GM19035 (cell line): ENCODE measurements around the gene RASSF3.
A peak's percentile ranks its signal among the peaks of the same experiment; 100 is the strongest.

Experiments used
- ATAC-seq: cut with Tn5 transposase; IDR thresholded peaks from one replicate; pipeline ENCODE4 v1.9.1; 2021; ENCODE audit not compliant: unreplicated experiment

Gene RASSF3

GRCh38 chr12:64667793-64668192 is 57.5 kb downstream of the RASSF3 start:
- ATAC-seq: no peak

DNA sequence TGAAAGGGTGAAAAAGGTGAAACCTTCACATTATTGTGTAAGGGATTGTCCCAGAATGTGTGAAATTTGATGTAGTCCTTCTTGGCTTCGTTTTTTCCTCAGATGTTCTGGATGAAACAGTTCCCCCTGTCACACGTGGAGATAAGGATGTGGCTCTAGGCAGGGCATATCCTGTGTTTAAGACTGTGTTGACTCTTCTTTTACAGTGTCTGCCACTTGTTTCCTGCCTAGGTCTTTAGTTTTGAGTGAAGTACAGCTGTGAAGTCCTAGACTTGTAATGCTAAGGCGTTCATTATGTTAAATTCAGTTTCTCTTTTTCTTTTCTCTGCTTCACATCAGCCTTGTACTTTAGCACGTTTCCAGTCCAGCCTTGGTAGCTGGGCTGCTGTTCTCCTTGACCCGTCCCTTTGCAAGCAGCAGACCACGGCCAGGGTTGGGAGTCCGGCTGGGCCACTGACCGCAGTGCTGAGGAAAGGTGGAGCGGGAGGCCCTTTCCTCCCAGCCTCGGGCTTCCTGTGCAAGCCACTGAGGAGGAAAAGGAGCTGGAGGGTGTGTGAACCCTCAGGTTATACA is 59.1 kb downstream of the RASSF3 start:
- peak; percentile 67 for ATAC-seq

- no peak for ATAC-seq
These were observed 59.7 kb downstream of the RASSF3 start for GRCh38 chr12:64670019-64670418.

GRCh38 chr12:64670919-64671639 is 60.8 kb downstream of the RASSF3 start:
- ATAC-seq: no peak

- no peak for ATAC-seq
These were observed 61.4 kb downstream of the RASSF3 start for GRCh38 chr12:64671681-64672080.

DNA sequence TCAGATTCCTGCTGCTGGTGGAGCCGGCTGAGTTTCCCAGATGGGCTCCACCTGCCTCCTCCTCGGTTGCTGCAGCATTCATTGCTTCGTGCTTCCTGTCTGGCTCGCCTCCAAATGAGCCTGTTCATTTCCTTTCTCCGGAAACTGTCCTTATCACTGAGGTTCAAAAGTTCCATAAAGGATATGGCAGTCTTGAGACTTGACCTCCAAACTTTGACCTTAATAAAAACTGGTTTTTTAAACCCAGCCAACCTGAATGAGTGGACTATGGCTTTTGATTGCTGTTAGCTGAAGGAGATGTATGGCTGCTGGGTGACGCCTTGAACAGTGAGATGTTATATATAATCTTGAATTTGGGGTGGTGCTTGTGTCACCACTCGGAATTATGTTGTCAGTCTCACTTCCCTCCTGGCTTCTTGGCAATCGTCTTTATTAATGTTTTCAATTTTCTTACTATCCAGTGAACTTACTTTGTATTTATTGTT is 62.7 kb downstream of the RASSF3 start:
- no peak for ATAC-seq

DNA sequence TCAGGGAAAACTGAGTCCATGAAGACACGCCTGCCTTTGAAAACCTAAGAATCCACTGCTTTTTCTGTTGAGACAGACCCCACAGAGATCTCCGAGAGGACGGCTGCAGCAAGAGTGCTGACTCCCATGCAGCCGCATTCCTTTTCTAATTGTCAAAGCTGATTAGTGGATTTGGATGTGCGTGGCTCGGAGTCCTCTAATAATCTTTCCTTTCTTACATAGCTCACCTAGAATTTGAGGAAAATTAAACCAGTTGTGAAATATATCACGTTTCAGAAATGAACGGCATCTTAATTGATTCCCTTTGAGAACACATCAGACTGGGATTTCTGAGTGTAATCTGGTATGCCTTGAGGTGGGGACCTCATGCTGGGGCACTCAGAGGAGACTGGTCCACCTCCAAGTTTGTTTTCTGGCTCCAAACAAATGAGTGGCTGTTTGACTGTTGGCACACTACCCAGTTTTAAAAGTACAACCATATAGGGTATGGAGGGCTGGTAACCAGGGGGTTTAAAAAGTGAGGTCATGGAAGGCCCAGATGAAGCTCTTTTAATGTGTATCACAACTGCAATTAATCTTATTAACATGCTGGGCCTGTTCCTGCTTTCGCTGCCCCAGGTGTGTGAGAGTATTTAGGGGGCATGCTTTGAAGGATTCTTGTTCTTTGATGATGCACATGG is 63.3 kb downstream of the RASSF3 start:
- ATAC-seq: no peak

DNA sequence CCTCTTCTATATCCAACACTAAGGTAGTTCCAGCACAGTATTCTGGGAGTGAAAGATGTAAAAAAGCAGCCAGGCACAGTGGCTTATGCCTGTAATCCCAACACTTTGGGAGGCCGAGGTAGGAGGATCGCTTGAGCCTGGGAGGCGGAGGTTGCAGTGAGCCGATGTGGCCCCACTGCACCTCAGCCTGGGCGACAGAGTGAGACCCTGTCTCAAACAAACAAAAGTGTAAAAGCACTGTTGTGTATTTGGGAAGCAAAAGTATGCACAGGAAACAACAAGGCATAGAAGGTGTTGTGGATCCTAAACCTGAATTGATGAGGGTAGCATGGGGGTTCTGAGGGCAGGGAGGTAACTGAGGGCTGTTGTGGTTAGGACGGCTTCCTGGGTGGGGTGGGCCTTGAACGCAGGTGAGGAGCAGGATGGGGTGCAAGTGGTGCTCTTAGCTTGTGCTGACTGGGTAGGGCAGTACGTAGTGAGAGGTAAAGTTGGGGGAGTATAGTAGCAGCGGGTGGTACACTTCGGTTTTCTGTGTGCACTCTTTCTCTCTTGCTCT is 64.2 kb downstream of the RASSF3 start:
- no peak for ATAC-seq

GRCh38 chr12:64675795-64676194 is 65.5 kb downstream of the RASSF3 start:
- no peak for ATAC-seq

- no peak for ATAC-seq
These were observed 68.0 kb downstream of the RASSF3 start for GRCh38 chr12:64678248-64678647.

DNA sequence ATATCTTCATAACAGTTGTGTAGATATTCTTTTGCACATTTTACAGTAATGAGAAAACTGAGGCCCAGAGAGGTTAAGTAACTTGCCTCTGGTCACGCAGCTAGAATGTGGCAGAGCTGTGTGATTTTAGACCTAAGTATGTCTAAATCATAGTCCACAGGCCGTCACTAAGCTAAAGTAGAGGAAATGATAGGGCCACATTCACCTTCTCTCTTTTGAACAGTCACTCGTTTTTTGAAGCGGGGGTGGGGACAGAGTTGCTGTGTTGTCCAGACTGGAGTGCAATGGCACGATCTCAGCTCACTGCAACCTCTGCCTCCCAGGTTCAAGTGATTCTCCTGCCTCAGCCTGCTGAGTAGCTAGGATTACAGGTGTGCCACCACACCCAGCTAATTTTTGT is 68.5 kb downstream of the RASSF3 start:
- no peak for ATAC-seq

DNA sequence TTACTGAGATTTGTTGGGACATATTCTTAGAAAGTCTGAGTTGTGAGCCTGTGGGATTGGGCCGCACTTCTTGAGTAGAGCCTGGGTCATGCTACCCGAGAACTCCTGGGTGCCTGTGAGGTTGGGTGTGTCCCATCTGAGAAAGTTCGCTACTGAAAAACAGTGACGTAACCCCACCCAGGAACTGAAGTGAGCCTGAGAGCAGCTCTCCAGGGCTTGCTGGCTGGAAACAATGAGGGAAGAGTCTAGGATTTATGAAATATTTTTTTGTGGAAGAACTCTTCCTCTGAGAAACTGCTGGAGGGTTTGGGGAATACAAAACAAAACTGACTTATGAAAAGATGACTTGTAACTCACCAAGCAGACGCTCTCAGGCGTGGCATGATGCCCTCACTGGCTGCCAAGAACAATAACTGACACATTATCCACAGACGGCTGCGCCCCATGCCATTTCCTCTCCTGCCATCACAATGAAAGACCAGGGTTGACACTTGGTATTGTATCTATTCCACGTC is 69.2 kb downstream of the RASSF3 start:
- ATAC-seq: peak; percentile 67

DNA sequence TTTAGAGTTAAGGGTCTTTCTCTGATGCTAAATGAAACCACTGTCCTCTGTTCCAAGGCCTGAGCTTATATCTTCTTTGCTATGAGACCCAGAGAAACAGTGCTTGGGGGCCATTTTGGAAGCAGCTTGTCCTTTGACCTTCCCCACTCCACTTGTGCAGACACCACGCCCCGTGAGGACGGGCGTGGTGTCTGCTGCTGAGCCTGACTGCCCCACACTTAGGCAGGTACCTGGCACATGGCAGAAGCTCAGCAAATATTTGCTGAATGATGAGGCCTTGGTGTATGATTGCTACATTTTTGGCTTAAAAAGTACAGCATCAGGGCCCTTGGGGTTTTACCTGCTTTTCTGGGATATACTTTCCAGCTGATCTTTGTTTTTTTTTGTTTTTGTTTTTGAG is 69.9 kb downstream of the RASSF3 start:
- ATAC-seq: no peak

DNA sequence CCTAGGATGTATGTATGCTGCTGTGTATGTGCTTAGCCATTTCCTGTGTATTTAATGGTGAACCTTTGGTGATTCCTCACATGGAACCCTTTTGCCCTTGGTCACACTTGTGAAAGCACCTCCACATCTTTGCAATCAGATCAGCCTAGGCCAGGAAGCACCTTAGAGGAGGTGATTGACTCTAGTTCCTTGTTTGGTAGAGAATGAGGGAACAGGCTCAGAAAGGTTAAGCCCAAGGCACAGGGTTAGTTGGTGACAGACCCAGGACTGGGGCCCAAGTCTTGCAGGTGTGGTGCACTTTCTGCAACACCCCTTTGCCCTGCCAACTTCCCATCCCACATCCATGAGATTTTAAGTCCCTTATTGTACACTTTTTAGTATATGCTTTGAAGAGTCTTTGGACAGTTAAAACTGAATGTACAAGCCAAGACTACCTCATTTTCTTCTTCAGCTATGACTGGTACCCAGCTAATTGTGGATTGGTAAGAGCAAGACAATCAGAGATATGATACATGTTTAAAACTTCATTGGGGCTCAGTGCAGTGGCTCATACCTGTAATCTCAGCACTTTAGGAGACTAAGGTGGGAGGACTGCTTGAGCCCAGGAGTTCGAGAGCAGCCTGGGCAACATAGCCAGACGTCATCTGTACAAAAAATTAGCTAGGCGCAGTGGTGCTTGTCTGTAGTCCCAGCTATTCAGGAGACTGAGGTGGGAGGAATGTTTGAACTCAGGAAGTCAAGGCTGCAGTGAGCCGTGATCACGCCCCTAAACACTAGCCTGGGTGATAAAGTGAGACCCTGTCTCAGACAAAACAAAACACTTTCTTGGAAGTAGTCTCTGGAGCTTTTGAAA is 71.1 kb downstream of the RASSF3 start:
- ATAC-seq: no peak

DNA sequence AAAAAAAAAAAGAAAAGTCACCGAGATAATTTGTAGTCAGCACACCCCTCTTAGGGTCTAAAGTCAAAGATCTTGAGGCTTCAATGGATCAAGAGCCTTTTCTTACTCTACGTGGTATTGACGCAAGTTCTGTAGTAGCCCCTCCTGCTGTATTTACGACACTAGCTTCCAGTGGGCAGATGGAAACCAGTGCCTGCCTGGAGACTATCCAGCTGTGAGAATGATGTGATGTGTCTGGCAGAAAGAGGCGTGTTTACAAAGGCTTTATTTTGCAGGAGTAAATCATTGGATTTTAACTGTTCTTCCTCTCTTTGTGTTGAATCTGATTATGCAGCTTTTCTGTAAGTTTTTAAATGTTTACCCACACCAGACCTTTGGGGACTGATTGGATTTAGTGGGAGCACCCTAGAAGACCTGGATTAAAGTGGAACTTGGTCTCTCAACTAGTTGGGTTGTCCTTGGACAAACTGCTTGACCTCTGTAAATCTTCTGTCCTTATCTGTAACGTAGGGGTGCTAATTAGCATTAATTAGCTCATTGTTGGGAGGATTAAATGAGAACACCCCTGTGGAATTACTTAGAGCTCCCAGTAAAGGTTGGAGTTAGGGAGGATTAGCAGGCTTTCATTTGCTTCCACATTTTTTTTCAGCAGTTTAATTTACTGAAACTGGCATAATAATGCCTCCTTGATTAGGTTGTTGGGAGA is 72.4 kb downstream of the RASSF3 start:
- no peak for ATAC-seq

- ATAC-seq: no peak
These were observed 73.7 kb downstream of the RASSF3 start for GRCh38 chr12:64683816-64684543.

DNA sequence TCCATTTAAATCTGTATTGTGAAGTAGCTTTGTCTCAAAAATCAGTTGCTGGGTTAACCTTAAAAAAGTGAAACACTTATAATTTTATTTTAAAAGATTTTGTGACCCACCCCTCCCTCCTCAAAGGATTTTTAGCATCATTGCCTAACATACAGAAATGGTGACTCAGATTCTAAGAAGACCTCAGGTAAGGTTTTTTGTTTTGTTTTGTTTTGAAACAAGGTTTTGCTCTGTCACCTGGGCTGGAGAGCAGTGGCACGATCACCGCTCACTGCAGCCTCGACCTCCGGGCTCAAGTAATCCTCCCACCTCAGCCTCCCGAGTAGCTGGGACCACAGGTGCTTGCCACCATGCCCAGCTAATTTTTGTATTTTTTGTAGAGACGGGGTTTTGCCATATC is 74.8 kb downstream of the RASSF3 start:
- no peak for ATAC-seq

DNA sequence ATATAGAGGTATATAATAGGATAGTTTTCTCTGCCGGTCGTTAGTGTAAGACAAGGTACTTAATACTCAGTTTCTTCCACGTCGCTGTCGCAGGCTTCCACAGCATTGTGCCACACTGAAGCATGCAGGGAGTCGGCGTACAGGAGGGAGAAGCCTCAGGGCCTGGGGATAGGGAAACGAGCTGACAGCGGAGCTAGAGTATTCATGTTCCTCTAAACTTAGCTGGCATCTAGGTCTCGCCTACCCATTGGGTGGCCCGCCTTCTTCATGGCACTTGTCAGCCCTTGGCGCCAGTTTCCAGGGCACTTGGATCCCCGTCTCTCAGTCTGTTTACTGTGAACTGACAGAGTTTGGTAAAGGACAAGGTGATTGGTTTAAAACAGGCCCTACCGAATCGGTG is 75.3 kb downstream of the RASSF3 start:
- no peak for ATAC-seq

DNA sequence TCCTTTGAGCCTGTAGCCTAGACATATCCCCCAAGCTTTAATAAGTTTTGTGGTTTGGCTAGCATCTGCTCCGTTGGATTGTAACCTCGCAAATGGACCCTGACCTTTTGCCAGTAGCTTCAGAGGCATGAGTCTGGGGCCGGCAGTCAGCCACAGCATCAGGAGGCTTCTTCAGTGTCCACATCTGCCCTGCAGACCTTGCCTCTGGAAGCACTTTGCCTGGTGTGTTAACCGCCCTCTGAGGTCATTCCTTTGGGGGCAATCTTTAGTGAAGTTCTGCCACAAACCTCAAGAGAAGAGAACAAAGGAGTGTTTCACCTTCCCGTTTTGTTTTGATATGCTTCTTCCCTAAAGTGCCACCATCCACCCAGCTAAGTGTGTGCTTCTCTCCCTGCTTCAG is 77.5 kb downstream of the RASSF3 start:
- ATAC-seq: no peak

GRCh38 chr12:64688219-64688618 is 77.9 kb downstream of the RASSF3 start:
- ATAC-seq: no peak
